ENCODE results near the gene PCLAF. TPM values are rescaled to one million over a fixed set of nuclear protein-coding genes. Genes with fewer than 3 reads are reported as not detected.
"Not testable (repeated sequence)": the region's sequence is repeated elsewhere in the genome, so short reads cannot be mapped to it uniquely, and the experiment has no call there.

Gene PCLAF
- total RNA-seq, 1 donor from 2014 or later = 2.0 TPM

DNA sequence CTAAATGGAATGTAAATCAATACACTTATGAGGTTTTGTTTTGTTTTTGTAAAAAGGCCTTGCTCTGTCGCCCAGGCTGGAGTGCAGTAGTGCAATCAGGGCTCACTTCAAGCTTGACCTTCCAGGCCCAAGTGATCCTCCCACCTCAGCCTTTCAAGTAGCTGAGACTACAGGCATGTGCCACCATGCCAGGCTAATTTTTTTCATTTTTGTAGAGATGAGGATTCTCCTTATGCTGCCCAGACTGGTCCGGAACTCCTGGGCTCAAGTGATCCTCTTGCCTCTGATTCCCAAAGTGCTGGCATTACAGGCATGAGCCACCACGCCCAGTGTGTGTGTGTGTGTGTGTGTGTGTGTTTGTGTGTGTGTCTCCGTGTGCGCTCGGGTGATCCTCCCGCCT is 5.0 kb upstream of the PCLAF start:
- intact Hi-C loops (cut with micrococcal nuclease) = loop anchor here (10.0 kb wide), 1 partner anchor 919 kb away; the partner anchor contains the start of gene RNU5B-1
- DNase-seq (no peak), ATAC-seq (ENCODE audit: low read depth) (no peak)
- ChIA-PET CTCF (no interaction called here), POLR2A (interaction anchor here (3.0 kb wide), 1 partner anchor 223 kb away, joined by 31 read pairs; the partner anchor contains the start of gene PPIB)
- TF ChIP-seq, protein P1, sequence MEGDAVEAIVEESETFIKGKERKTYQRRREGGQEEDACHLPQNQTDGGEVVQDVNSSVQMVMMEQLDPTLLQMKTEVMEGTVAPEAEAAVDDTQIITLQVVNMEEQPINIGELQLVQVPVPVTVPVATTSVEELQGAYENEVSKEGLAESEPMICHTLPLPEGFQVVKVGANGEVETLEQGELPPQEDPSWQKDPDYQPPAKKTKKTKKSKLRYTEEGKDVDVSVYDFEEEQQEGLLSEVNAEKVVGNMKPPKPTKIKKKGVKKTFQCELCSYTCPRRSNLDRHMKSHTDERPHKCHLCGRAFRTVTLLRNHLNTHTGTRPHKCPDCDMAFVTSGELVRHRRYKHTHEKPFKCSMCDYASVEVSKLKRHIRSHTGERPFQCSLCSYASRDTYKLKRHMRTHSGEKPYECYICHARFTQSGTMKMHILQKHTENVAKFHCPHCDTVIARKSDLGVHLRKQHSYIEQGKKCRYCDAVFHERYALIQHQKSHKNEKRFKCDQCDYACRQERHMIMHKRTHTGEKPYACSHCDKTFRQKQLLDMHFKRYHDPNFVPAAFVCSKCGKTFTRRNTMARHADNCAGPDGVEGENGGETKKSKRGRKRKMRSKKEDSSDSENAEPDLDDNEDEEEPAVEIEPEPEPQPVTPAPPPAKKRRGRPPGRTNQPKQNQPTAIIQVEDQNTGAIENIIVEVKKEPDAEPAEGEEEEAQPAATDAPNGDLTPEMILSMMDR (IDR thresholded peaks at IDR 0.05) = no peak
- Mint-ChIP-seq H3K4me3 (no peak overlapping the region), H3K36me3 (ENCODE audit: low read depth) (peaks cover 7% of the 10 kb centered on the region), H3K4me1 (peaks cover 32% of the 10 kb centered on the region), H3K27ac (no peak overlapping the region), H3K27me3 (no peaks in the 10 kb centered on the region), H3K9me3 (no peaks in the 10 kb centered on the region)

DNA sequence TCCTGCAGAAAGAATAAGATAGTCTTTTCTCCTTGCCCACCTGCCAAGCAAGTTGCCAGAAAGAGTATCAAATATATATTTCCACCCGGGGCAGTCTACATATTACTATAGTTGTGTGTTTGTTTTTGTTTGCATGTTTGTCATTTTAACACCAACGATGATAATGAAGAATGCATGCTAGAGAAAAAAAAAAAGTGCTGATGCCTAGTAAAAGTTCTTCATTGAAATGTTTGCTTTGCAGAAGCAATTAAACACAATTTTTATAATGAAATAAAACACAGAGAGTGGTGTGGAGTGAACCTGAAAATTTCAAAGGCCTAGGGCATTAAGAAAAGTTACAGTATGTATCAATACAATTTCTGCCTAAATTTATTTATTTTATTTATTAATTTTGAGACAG is 2.5 kb upstream of the PCLAF start:
- ChIA-PET CTCF (no interaction called here), POLR2A (no interaction called here)
- Mint-ChIP-seq H3K27me3 (no peaks in the 10 kb centered on the region), H3K36me3 (ENCODE audit: low read depth) (peaks cover 8% of the 10 kb centered on the region), H3K9me3 (no peaks in the 10 kb centered on the region), H3K27ac (no peak overlapping the region), H3K4me3 (no peak overlapping the region), H3K4me1 (peaks cover 31% of the 10 kb centered on the region)
- no peak for ATAC-seq (ENCODE audit: low read depth)
- DNase-seq = no peak
- intact Hi-C loops (cut with micrococcal nuclease) = loop anchor here (5.0 to 10.0 kb wide), 2 partner anchors 291 to 921 kb away; partner anchors contain the start of genes CIAO2A and RNU5B-1
- TF ChIP-seq, protein P1 (IDR thresholded peaks at IDR 0.05) = no peak

DNA sequence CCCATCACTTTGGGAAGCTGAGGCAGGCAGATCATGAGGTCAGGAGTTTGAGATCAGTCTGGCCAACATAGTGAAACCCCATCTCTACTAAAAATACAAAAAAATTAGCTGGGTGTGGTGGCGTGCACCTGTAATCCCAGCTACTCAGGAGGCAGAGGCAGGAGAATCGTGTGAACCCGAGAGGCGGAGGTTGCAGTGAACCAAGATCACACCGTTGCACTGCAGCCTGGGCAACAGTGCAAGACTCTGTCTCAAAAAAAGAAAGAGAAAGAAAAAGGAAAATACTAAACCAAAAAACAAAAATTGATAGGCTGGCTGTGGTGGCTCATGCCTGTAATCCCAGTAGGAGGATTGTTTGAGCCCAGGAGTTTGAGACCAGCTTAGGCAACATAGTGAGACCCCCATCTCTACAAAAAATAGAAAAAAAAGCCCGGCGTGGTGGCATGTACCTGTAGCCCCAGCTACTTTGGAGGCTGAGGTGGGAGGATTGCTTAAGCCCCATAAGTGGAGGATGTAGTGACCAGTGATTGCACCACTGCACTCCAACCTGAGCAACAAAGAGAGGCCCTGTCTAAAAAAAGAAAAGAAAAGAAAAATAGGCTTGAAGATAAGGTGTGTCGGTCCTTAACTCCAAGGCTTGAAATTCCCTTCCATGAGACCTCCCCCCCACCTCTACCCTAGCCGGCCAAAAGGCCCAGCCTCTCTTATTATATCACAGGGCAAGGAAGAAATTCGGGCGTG is 941 bp downstream of the PCLAF start:
- CTCF ChIA-PET, H3K27ac Mint-ChIP-seq: not testable (repeated sequence)

DNA sequence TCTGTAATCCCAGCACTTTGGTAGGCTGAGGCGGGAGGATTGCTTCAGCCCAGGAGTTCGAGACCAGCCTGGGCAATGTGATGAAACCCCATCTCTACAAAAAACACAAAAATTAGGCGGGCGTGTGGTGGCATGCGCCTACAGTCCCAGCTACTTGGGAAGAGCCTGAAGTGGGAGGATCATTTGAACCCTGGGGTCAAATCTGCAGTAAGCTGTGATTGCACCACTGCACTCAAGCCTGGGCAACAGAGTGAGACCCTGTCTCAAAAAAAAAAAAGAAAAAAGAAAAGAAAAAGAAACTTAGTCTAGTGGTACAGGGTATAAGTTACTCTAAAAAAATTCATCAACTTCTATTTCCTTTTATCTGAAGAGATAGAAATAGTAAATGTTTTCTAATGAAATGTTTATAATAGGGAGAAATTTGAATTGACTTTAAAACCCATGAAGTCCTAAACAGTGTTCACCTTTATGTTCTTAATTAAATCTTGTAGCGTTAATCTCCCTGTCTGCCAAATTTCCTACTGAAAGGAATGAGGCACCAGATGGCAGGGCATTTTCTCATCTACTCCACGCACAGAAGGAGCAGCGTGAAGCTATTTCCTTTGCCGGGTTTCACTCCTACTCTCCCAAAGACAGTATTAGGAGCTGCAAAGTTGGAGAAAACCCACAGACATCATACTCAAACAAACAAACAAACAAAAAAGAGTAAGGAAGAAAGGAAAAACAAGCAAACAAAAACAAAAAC is 1.9 kb downstream of the PCLAF start:
- ATAC-seq (ENCODE audit: low read depth) (no peak), DNase-seq (no peak)
- Mint-ChIP-seq H3K36me3 (ENCODE audit: low read depth) (peaks cover 3% of the 10 kb centered on the region), H3K4me3 (peak overlapping the region; percentile 13), H3K27ac (no peak overlapping the region), H3K9me3 (no peaks in the 10 kb centered on the region), H3K4me1 (peaks cover 15% of the 10 kb centered on the region), H3K27me3 (no peaks in the 10 kb centered on the region)
- CTCF ChIA-PET = no interaction called here
- POLR2A ChIA-PET = interaction anchor here (0.7 kb wide), 1 partner anchor 744 kb away, joined by 6 read pairs; no protein-coding TSS in a partner anchor
- intact Hi-C loops (cut with micrococcal nuclease) = no loop called here
- TF ChIP-seq, protein P1 (IDR thresholded peaks at IDR 0.05) = no peak

More for the DNA sequence above, 941 bp downstream of the PCLAF start:
- Mint-ChIP-seq H3K4me3 (peak overlapping the region; percentile 92), H3K4me1 (peaks cover 15% of the 10 kb centered on the region)
- H3K36me3 Mint-ChIP-seq (ENCODE audit: low read depth); H3K27me3 Mint-ChIP-seq; ATAC-seq (ENCODE audit: low read depth); H3K9me3 Mint-ChIP-seq; DNase-seq; POLR2A ChIA-PET: not testable (repeated sequence)
- intact Hi-C loops (cut with micrococcal nuclease) = loop anchor here (2.0 to 10.0 kb wide), 3 partner anchors 81 to 925 kb away; partner anchors contain the start of genes CIAO2A, RNU5B-1 and ZNF609

DNA sequence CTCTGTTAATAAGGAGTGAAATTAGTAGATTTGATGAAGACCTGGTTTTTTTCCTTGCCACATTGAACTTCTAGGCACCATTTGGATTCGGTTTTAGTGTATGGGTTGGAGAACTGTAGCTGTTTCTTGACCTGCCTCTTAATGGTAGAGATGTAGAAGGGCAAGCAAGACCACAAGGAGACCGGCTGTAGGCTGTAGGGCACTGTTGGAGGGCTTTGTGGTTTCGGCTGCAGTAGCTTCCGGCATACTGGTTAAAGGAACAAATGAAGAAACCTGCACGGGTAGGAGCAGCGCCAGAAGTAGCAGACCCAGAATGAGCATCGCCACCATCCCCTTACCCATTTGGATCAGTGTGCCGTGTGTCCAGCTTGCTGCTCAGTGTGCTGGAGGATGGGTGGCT is 7.9 kb downstream of the PCLAF start:
- ChIA-PET CTCF (no interaction called here), POLR2A (no interaction called here)
- intact Hi-C loops (cut with micrococcal nuclease) = no loop called here
- no peak overlapping the region for H3K4me3 Mint-ChIP-seq
- TF ChIP-seq, protein P1 (IDR thresholded peaks at IDR 0.05) = no peak
- no peaks in the 10 kb centered on the region for H3K27me3 Mint-ChIP-seq
- no peak overlapping the region for H3K27ac Mint-ChIP-seq
- H3K4me1 Mint-ChIP-seq = peaks cover under 1% of the 10 kb centered on the region
- H3K9me3 Mint-ChIP-seq = no peaks in the 10 kb centered on the region
- DNase-seq (no peak), ATAC-seq (ENCODE audit: low read depth) (no peak)
- H3K36me3 Mint-ChIP-seq (ENCODE audit: low read depth) = no peaks in the 10 kb centered on the region

DNA sequence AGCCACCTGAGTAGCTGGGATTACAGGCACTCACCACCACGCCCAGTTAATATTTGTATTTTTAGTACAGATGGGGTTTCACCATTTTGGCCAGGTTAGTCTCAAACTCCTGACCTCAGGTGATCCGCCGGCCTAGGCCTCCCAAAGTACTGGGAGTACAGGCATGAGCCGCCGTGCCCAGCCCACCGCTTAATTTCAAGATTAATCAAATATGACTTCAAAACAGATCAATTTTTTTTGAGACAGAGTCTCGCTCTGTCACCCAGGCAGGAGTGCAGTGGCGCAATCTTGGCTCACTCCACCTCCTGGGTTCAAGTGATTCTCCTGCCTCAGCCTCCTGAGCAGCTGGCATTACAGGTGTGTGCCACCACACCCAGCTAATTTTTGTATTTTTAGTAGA is 9.9 kb downstream of the PCLAF start:
- H3K27ac Mint-ChIP-seq; H3K9me3 Mint-ChIP-seq; CTCF ChIA-PET; H3K4me1 Mint-ChIP-seq; ATAC-seq (ENCODE audit: low read depth); H3K4me3 Mint-ChIP-seq; DNase-seq; H3K27me3 Mint-ChIP-seq; H3K36me3 Mint-ChIP-seq (ENCODE audit: low read depth); intact Hi-C loops (cut with micrococcal nuclease); POLR2A ChIA-PET: not testable (repeated sequence)
